ENCODE results near the gene ASCL4. TPM values are rescaled to one million over a fixed set of nuclear protein-coding genes. Genes with fewer than 3 reads are reported as not detected.

ASCL4 gene
- total RNA-seq, 1 experiment from 2014 or later, result not detected

DNA sequence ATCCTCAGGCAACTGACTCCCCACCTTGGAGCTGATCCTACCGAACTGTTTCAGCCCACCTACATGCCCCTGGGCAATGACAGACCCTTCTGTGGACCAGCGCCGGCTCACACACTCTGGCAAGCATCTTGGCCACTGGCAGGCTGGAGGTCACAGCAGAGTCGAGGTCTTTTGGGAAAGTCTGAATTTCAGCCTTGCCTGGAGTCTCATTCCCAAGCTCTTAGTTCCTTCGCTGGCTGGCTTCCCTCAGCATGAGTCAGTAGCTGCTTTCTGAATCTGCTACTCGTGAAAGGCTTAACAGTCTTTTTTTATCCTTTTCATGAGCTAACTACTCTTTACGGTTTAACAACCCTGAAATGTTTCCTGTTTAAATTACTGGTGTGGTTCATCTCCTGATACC is 44.5 kb downstream of the ASCL4 start:
- no peak for ATAC-seq
- TF ChIP-seq SIN3A (IDR thresholded peaks at IDR 0.05; ENCODE audit: borderline replicate concordance, insufficient read depth, low read depth, low read length) (no peak), POLR2AphosphoS5 (IDR thresholded peaks at IDR 0.05; ENCODE audit: low read depth, low read length) (no peak), TCF7L2 (IDR thresholded peaks at IDR 0.05; ENCODE audit: low read depth, low read length) (no peak)
- TF ChIP-seq, protein P1, sequence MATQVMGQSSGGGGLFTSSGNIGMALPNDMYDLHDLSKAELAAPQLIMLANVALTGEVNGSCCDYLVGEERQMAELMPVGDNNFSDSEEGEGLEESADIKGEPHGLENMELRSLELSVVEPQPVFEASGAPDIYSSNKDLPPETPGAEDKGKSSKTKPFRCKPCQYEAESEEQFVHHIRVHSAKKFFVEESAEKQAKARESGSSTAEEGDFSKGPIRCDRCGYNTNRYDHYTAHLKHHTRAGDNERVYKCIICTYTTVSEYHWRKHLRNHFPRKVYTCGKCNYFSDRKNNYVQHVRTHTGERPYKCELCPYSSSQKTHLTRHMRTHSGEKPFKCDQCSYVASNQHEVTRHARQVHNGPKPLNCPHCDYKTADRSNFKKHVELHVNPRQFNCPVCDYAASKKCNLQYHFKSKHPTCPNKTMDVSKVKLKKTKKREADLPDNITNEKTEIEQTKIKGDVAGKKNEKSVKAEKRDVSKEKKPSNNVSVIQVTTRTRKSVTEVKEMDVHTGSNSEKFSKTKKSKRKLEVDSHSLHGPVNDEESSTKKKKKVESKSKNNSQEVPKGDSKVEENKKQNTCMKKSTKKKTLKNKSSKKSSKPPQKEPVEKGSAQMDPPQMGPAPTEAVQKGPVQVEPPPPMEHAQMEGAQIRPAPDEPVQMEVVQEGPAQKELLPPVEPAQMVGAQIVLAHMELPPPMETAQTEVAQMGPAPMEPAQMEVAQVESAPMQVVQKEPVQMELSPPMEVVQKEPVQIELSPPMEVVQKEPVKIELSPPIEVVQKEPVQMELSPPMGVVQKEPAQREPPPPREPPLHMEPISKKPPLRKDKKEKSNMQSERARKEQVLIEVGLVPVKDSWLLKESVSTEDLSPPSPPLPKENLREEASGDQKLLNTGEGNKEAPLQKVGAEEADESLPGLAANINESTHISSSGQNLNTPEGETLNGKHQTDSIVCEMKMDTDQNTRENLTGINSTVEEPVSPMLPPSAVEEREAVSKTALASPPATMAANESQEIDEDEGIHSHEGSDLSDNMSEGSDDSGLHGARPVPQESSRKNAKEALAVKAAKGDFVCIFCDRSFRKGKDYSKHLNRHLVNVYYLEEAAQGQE (IDR thresholded peaks at IDR 0.05; ENCODE audit: insufficient read depth in 1 of 2, low read depth in 2 of 2, low read length in 1 of 2), result no peak
- TF ChIP-seq, protein P2, sequence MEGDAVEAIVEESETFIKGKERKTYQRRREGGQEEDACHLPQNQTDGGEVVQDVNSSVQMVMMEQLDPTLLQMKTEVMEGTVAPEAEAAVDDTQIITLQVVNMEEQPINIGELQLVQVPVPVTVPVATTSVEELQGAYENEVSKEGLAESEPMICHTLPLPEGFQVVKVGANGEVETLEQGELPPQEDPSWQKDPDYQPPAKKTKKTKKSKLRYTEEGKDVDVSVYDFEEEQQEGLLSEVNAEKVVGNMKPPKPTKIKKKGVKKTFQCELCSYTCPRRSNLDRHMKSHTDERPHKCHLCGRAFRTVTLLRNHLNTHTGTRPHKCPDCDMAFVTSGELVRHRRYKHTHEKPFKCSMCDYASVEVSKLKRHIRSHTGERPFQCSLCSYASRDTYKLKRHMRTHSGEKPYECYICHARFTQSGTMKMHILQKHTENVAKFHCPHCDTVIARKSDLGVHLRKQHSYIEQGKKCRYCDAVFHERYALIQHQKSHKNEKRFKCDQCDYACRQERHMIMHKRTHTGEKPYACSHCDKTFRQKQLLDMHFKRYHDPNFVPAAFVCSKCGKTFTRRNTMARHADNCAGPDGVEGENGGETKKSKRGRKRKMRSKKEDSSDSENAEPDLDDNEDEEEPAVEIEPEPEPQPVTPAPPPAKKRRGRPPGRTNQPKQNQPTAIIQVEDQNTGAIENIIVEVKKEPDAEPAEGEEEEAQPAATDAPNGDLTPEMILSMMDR (IDR thresholded peaks at IDR 0.05), result no peak
- intact Hi-C loops (cut with micrococcal nuclease; ENCODE audit: unreplicated experiment) (no loop called here), in situ Hi-C loops (cut with HindIII; ENCODE audit: low pct_unique_long_range_greater_than_20kb, low sequenced_read_pairs) (no loop called here)
- Histone ChIP-seq H3K27ac (ENCODE audit: low read length) (no peak overlapping the region), H3K36me3 (ENCODE audit: control insufficient read depth, insufficient read depth, low read length) (no peaks in the 10 kb centered on the region), H3K9me3 (ENCODE audit: control insufficient read depth, insufficient read depth, low read depth, low read length) (peaks cover 8% of the 10 kb centered on the region; the same call in 1 of the 2 replicates), H3K4me3 (ENCODE audit: low read depth in 2 of 2, low read length in 2 of 2) (no peak overlapping the region), H3K4me1 (ENCODE audit: control insufficient read depth, insufficient read depth, low read length) (no peaks in the 10 kb centered on the region), H3K27me3 (ENCODE audit: control insufficient read depth, insufficient read depth, low read length) (no peaks in the 10 kb centered on the region)
- no TSS peak for BruUV-seq (replicated peaks)
- no peak for DNase-seq (ENCODE audit: low read depth, low spot score)
- CTCF ChIA-PET, result no interaction called here
- POLR2A ChIA-PET, result no interaction called here

DNA sequence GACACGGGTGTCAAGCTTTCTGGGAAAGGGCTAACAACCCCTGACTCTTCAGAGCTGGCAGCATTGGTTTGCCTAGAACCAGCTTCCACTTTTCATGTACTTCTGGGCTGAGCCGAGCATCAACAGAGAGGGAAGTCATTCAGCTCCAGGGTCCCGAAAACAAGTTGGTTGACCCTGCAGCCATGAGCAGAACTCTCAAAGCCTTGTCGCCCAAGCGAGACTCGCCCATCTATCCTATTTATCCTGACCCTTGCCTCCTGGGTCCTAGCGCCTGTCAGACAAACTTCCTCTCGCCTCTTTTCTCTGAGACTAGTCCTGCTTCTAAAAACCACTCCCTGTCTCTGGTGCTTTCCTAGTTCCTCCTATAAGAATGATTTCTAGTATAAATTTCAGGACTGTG is 47.9 kb downstream of the ASCL4 start:
- Histone ChIP-seq H3K27me3 (ENCODE audit: control insufficient read depth, insufficient read depth, low read length) (no peaks in the 10 kb centered on the region), H3K36me3 (ENCODE audit: control insufficient read depth, insufficient read depth, low read length) (no peaks in the 10 kb centered on the region), H3K4me3 (ENCODE audit: low read depth in 2 of 2, low read length in 2 of 2) (no peak overlapping the region), H3K27ac (ENCODE audit: low read length) (no peak overlapping the region), H3K4me1 (ENCODE audit: control insufficient read depth, insufficient read depth, low read length) (no peaks in the 10 kb centered on the region), H3K9me3 (ENCODE audit: control insufficient read depth, insufficient read depth, low read depth, low read length) (peaks cover 7% of the 10 kb centered on the region; the same call in 1 of the 2 replicates)
- no peak for DNase-seq (ENCODE audit: low read depth, low spot score)
- ATAC-seq, result no peak
- TF ChIP-seq SIN3A (IDR thresholded peaks at IDR 0.05; ENCODE audit: borderline replicate concordance, insufficient read depth, low read depth, low read length) (no peak), POLR2AphosphoS5 (IDR thresholded peaks at IDR 0.05; ENCODE audit: low read depth, low read length) (no peak), TCF7L2 (IDR thresholded peaks at IDR 0.05; ENCODE audit: low read depth, low read length) (no peak)
- TF ChIP-seq, protein P2 (IDR thresholded peaks at IDR 0.05), result no peak
- TF ChIP-seq, protein P1 (IDR thresholded peaks at IDR 0.05; ENCODE audit: insufficient read depth in 1 of 2, low read depth in 2 of 2, low read length in 1 of 2), result no peak
- no TSS peak for BruUV-seq (replicated peaks)
- ChIA-PET POLR2A (no interaction called here), CTCF (no interaction called here)
- intact Hi-C loops (cut with micrococcal nuclease; ENCODE audit: unreplicated experiment) (no loop called here), in situ Hi-C loops (cut with HindIII; ENCODE audit: low pct_unique_long_range_greater_than_20kb, low sequenced_read_pairs) (no loop called here)

Other genes starting within 250 kb of the ASCL4 start
- 61.7 TPM for gene PWP1, start 88.9 kb upstream of the ASCL4 start, total RNA-seq (2021; ENCODE audit: unreplicated experiment)
- gene PRDM4, start 13.6 kb upstream of the ASCL4 start, total RNA-seq (2021; ENCODE audit: unreplicated experiment), result 28.9 TPM